Colon (tissue), 2 donors: ENCODE measurements around the gene AKR1C3.
"Not testable (repeated sequence)": the region's sequence is repeated elsewhere in the genome, so short reads cannot be mapped to it uniquely, and the experiment has no call there.

ENCODE experiments used
- FAIRE-seq: peaks from 2 replicates; lab custom pipeline; 2012; peaks lifted over from hg19 to GRCh38; lab: Jason Lieb, UNC
- donor health status: control.
- donor health status: control.

Gene AKR1C3

GRCh38 chr10:5094265-5095205 is at the start of gene AKR1C3:
AKR1C3 (plus strand) TSS chr10:5094414; CDS start chr10:5094445, 31 bp downstream.
- FAIRE-seq, result no peak

GRCh38 chr10:5045095-5045494 is 49.1 kb upstream of the AKR1C3 start:
- FAIRE-seq, result no peak

GRCh38 chr10:5046410-5046809 is 47.8 kb upstream of the AKR1C3 start:
- no peak for FAIRE-seq

- FAIRE-seq, result not testable (repeated sequence)
Measured at GRCh38 chr10:5047055-5047454, 47.2 kb upstream of the AKR1C3 start.

- no peak for FAIRE-seq
Measured at GRCh38 chr10:5047912-5048628, 46.1 kb upstream of the AKR1C3 start.

- FAIRE-seq, result not testable (repeated sequence)
Measured at GRCh38 chr10:5052951-5053500, 41.2 kb upstream of the AKR1C3 start.

GRCh38 chr10:5054831-5055230 is 39.4 kb upstream of the AKR1C3 start:
- FAIRE-seq, result not testable (repeated sequence)

- not testable (repeated sequence) for FAIRE-seq
Measured at GRCh38 chr10:5059267-5059666, 34.9 kb upstream of the AKR1C3 start.

- FAIRE-seq, result not testable (repeated sequence)
Measured at GRCh38 chr10:5060791-5061190, 33.4 kb upstream of the AKR1C3 start.

- FAIRE-seq, result peak; percentile 64
Measured at GRCh38 chr10:5064656-5065055, 29.6 kb upstream of the AKR1C3 start.

- no peak for FAIRE-seq
Measured at GRCh38 chr10:5068274-5068984, 25.8 kb upstream of the AKR1C3 start.

GRCh38 chr10:5070648-5071410 is 23.4 kb upstream of the AKR1C3 start:
- FAIRE-seq, result no peak

GRCh38 chr10:5071411-5072198 is 22.6 kb upstream of the AKR1C3 start:
- FAIRE-seq, result no peak

- FAIRE-seq, result no peak
Measured at GRCh38 chr10:5073659-5074058, 20.6 kb upstream of the AKR1C3 start.

- no peak for FAIRE-seq
Measured at GRCh38 chr10:5076615-5077014, 17.6 kb upstream of the AKR1C3 start.

- FAIRE-seq, result no peak
Measured at GRCh38 chr10:5078547-5079180, 15.6 kb upstream of the AKR1C3 start.

- no peak for FAIRE-seq
Measured at GRCh38 chr10:5079306-5079830, 14.8 kb upstream of the AKR1C3 start.

GRCh38 chr10:5079836-5080235 is 14.4 kb upstream of the AKR1C3 start:
- FAIRE-seq, result no peak

- FAIRE-seq, result no peak
Measured at GRCh38 chr10:5081091-5081490, 13.1 kb upstream of the AKR1C3 start.
